Osteocyte (in vitro differentiated cells): ENCODE data around the gene CXCR5. TPM values are rescaled to one million over a fixed set of nuclear protein-coding genes. Genes with fewer than 3 reads are reported as not detected.

Experiments
- DNase-seq: peaks from one replicate; pipeline ENCODE4 v3.0.0; 2021; ENCODE audit warnings: mixed read lengths; ENCODE audit not compliant: unreplicated experiment; ENCODE audit errors: extremely low spot score
- H3K27ac Mint-ChIP-seq: one replicate; pipeline ENCODE4 v1.8.0; 2021; ENCODE audit warnings: mild to moderate bottlenecking, mixed read lengths; ENCODE audit not compliant: unreplicated experiment
- H3K27me3 Mint-ChIP-seq: one replicate; pipeline ENCODE4 v1.8.0; 2021; ENCODE audit warnings: mixed read lengths; ENCODE audit not compliant: unreplicated experiment
- H3K36me3 Mint-ChIP-seq: one replicate; pipeline ENCODE4 v1.8.0; 2021; ENCODE audit warnings: mixed read lengths; ENCODE audit not compliant: unreplicated experiment
- H3K4me1 Mint-ChIP-seq: one replicate; pipeline ENCODE4 v1.8.0; 2021; ENCODE audit warnings: mixed read lengths; ENCODE audit not compliant: unreplicated experiment
- H3K4me3 Mint-ChIP-seq: one replicate; pipeline ENCODE4 v1.8.0; 2021; ENCODE audit warnings: mild to moderate bottlenecking, moderate library complexity, mixed read lengths; ENCODE audit not compliant: unreplicated experiment
- H3K9me3 Mint-ChIP-seq: one replicate; pipeline ENCODE4 v1.8.0; 2021; ENCODE audit warnings: mixed read lengths; ENCODE audit not compliant: unreplicated experiment
- CTCF ChIP-seq: fragments of 200-600 bp; sonication (generic); IDR thresholded peaks from 2 replicates; pipeline ENCODE4 v1.5.0; 2021; ENCODE audit warnings: antibody characterized with exemption, mild to moderate bottlenecking, moderate library complexity
- microRNA-seq: library from miRNA; unstranded; fragments of <30 nt; microRNA quantifications from one replicate; pipeline ENCODE4 v1.1.0, GENCODE V29; 2020; ENCODE audit not compliant: unreplicated experiment
- total RNA-seq: library from RNA; stranded (reverse); gene quantifications from 2 replicates; pipeline ENCODE4 v1.2.1, GENCODE V29; 2021

The CXCR5 gene
- total RNA-seq, 1 donor from 2014 or later = not detected

DNA sequence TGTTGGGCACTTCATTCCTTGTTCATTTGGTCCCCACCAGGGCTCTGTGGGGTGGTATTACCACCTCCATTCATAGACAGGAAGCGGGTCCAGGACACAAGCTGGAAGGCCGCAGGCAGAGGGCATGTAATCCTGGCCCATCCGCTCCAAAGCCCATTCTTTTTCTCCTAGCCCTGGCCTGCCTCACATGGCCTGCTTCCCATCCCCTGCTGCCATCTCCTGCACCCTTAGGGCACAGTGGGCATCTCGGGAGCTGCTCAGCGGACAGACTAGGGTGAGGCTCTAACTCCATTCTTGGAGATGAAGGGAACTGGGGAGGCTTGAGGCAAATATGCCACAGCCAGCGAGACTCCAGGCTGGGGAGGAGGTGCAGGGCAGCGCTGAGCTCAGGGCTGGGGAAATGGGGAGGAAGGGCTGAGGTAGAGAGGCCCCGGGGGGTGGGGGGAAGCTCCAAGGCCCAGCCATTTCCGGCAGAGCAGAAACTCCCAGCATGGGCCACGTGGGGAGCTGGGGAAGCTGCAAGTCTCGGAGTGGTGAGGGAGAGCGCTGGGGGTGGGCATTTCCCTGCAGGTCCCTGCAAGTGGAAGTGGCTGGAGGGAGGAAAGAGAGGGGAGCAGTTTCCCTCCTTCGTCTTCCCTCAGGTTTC is 56.4 kb downstream of the CXCR5 start:
- no peak for DNase-seq
- Mint-ChIP-seq H3K4me3 (no peak overlapping the region), H3K27ac (no peak overlapping the region), H3K9me3 (no peaks in the 10 kb centered on the region), H3K36me3 (no peaks in the 10 kb centered on the region), H3K4me1 (peaks cover 11% of the 10 kb centered on the region), H3K27me3 (peaks cover 2% of the 10 kb centered on the region)
- TF ChIP-seq CTCF = no peak

DNA sequence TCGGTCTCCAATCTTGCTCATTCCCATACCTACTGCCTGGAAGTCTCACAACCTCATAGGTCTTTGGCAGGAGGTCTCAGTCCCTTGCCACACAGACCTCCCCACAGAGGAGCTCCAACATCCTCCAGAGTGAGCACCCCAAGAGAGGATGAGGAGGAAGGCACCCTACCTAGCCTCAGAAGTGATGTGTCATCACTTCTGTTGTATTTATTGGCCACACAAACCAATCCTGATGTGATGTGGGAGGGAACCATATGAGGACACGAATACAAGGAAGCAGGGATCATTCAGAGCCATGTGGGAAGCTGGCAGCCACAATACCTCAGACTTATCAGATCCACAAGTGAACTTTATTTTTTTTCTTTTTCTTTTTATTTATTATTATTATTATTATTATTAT is 63.4 kb downstream of the CXCR5 start:
- no peaks in the 10 kb centered on the region for H3K36me3 Mint-ChIP-seq
- no peaks in the 10 kb centered on the region for H3K9me3 Mint-ChIP-seq
- H3K4me3 Mint-ChIP-seq = no peak overlapping the region
- no peak for TF ChIP-seq CTCF
- H3K4me1 Mint-ChIP-seq = no peaks in the 10 kb centered on the region
- DNase-seq = no peak
- H3K27me3 Mint-ChIP-seq = peaks cover 42% of the 10 kb centered on the region
- H3K27ac Mint-ChIP-seq = no peak overlapping the region

Small RNA genes lying within 50 kb of the gene (microRNA-seq; reads per million reads assigned to microRNA genes)
- not detected for gene MIR4492

Other genes with a start within 250 kb of the CXCR5 start
- gene TREH, start 204.2 kb upstream of the CXCR5 start, total RNA-seq = not detected in 2 replicates
- 148 and 157 TPM in 2 replicates for gene DDX6, start 92.7 kb upstream of the CXCR5 start, total RNA-seq
- 115 and 122 TPM in 2 replicates for gene BCL9L, start 42.0 kb downstream of the CXCR5 start, total RNA-seq
- gene UPK2, start 72.4 kb downstream of the CXCR5 start, total RNA-seq = 0.42 and 0.86 TPM in 2 replicates
- gene FOXR1, start 87.9 kb downstream of the CXCR5 start, total RNA-seq = not detected in 2 replicates
- gene CENATAC, start 114.2 kb downstream of the CXCR5 start, total RNA-seq = 31.6 and 32.7 TPM in 2 replicates
- 933 and 949 TPM in 2 replicates for gene RPS25, start 134.5 kb downstream of the CXCR5 start, total RNA-seq
- 71.4 and 75.3 TPM in 2 replicates for gene TRAPPC4, start 134.9 kb downstream of the CXCR5 start, total RNA-seq
- gene SLC37A4, start 147.0 kb downstream of the CXCR5 start, total RNA-seq = 15.6 and 16.3 TPM in 2 replicates
- 168 TPM in 2 replicates for gene HYOU1, start 173.3 kb downstream of the CXCR5 start, total RNA-seq
- gene VPS11, start 183.9 kb downstream of the CXCR5 start, total RNA-seq = 42.6 and 45.9 TPM in 2 replicates
- gene HMBS, start 201.0 kb downstream of the CXCR5 start, total RNA-seq = 15.7 and 18.6 TPM in 2 replicates
- 44.4 and 45.2 TPM in 2 replicates for gene DPAGT1, start 218.0 kb downstream of the CXCR5 start, total RNA-seq
- gene C2CD2L, start 223.5 kb downstream of the CXCR5 start, total RNA-seq = 10.9 and 11.7 TPM in 2 replicates
- gene HINFP, start 237.7 kb downstream of the CXCR5 start, total RNA-seq = 26.1 and 27.6 TPM in 2 replicates